H1 (cell line): ENCODE results near the gene PGGHG.

ENCODE experiments used
- CREB1 ChIP-seq: IDR thresholded peaks from 2 replicates; pipeline ENCODE4 v1.6.1; 2012; ENCODE audit warnings: inconsistent platforms
- CTCF ChIP-seq, 3 experiments: IDR thresholded peaks; 1 replicate in 2 of 3; 2 replicates in 1 of 3; pipeline versions ENCODE4 v1.5.1 to v1.6.1; 2011; ENCODE audit warnings: low read length in 3 of 3, mild to moderate bottlenecking in 3 of 3, inconsistent platforms in 2 of 3, low read depth in 1 of 3, moderate library complexity in 1 of 3; ENCODE audit not compliant: insufficient read depth in 1 of 3; ENCODE audit errors: control extremely low read depth in 1 of 3
- EZH2 ChIP-seq: fragments of 200-600 bp; sonication (generic); IDR thresholded peaks from 2 replicates; pipeline ENCODE4 v1.7.1; 2012; ENCODE audit warnings: low read depth, mild to moderate bottlenecking, moderate library complexity, low read length, inconsistent platforms; ENCODE audit not compliant: severe bottlenecking
- KDM5A ChIP-seq: fragments of 200-600 bp; IDR thresholded peaks from 2 replicates; pipeline ENCODE4 v1.7.1; 2012; ENCODE audit warnings: mild to moderate bottlenecking, low read length, inconsistent platforms, mixed read lengths
- POLR2A ChIP-seq, 2 experiments: IDR thresholded peaks; 1 replicate in 1 of 2; 2 replicates in 1 of 2; pipeline ENCODE4 v1.6.1; 2011; ENCODE audit warnings: low read depth in 2 of 2, low read length in 2 of 2, mild to moderate bottlenecking in 2 of 2; ENCODE audit errors: control extremely low read depth in 1 of 2
- POLR2AphosphoS5 ChIP-seq: IDR thresholded peaks from 2 replicates; pipeline ENCODE4 v1.6.1; 2011; ENCODE audit warnings: low read depth, low read length
- RAD21 ChIP-seq, 2 experiments: IDR thresholded peaks in 1 of 2; conservative IDR thresholded peaks in 1 of 2; 2 replicates each; pipeline ENCODE4 v1.6.1; 2011; ENCODE audit warnings: low read depth in 2 of 2, low read length in 2 of 2, improper control_type of control experiment in 1 of 2, inconsistent platforms in 1 of 2, mild to moderate bottlenecking in 1 of 2, moderate library complexity in 1 of 2
- TAF1 ChIP-seq: IDR thresholded peaks from 2 replicates; pipeline ENCODE4 v1.6.1; 2011; ENCODE audit warnings: mild to moderate bottlenecking, low read depth, low read length
- TCF12 ChIP-seq: IDR thresholded peaks from 2 replicates; pipeline ENCODE4 v1.6.1; 2011; ENCODE audit warnings: low read depth, mild to moderate bottlenecking, low read length
- USF2 ChIP-seq: IDR thresholded peaks from 2 replicates; pipeline ENCODE4 v1.6.1; 2011; ENCODE audit warnings: low read length, improper control_type of control experiment

GRCh38 chr11:290621-291231 lies 1.8 kb downstream of the PGGHG start:
- TF ChIP-seq CTCF (IDR thresholded peaks at IDR 0.05; ENCODE audit: control extremely low read depth in 1 of 3, insufficient read depth in 1 of 3, low read depth in 1 of 3, low read length in 3 of 3) (no peak), POLR2A (IDR thresholded peaks at IDR 0.05; ENCODE audit: control extremely low read depth in 1 of 2, low read depth in 2 of 2, low read length in 2 of 2) (no peak), RAD21 (IDR thresholded peaks at IDR 0.05 in 1 of 2, conservative IDR thresholded peaks at IDR 0.05 in 1 of 2; ENCODE audit: low read depth in 2 of 2, low read length in 2 of 2) (no peak), TAF1 (no peak), POLR2AphosphoS5 (no peak), CREB1 (no peak), TCF12 (no peak), KDM5A (no peak), USF2 (no peak), EZH2 (no peak)
